ENCODE data around the gene CYTH1.

Gene CYTH1

DNA sequence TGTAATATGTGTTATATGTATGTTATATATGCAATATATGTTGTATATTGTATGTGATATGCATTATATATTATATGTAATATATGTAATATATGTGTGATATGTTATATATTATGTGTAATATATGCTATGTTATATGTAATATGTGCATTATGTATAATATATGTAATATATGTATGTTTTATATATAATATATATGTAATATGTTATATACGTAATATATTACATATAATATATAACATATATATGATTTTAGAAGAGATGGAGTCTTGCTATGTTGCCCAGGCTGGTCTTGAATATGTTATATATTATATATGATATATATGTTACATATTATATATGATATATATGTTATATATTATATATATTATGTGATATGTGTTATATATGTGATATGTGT, 139.4 kb downstream of the CYTH1 start:
- DNase-seq = no peak

DNA sequence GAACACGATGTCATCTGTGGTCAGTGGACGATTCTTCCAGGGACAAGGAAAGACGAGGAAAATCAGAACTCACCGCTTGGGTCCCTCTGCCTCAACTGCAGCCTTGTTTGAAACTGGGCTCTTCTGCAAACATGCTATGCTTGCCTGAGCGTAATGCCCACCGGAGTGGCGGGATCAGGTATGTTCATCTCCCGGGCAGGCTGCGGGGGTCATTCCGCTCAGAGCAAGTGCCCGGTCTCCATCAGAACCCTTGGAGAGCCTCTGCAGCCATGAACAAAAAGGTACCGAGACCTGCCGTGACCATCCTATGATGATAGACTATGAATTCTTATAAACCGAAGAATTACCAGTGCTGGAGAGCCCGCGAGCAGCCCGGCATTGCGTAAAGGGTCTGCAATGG, 140.4 kb downstream of the CYTH1 start:
- no peak for DNase-seq

DNA sequence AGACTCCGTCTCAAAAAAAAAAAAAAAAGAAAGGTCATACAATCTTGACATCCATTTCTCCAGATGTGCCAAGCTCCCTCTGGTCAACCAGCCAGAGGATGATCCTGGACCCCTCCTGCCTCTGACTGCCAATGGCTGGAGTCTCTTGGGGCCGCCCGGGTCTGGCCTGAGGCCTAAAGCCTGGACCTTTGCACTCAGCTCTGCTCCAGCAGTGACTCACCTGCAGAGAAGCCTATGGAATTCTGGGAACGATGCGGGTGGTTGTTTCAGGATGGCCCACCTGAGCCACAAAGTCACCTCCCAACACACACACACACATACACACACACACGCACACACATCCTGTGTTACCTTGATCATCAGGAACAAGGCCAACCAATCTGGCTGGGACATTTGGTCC, 140.8 kb downstream of the CYTH1 start:
- no peak for DNase-seq

DNA sequence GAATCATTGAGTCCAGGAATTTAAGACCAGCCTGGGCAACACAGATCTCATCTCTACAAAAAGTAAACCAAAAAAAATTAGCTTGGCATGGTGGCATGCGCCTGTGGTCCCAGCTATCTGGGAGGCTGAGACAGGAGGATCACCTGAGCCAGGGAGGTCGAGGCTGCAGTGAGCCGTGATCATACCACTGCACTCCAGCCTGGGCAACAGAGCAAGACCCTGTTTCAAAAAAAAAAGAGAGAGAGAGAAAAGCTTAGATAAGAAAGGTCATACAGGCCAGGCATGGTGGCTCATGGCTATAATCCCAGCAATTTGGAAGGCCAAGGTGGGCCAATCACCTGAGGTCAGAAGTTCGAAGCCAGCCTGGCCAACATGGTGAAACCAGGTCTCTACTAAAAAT, 141.4 kb downstream of the CYTH1 start:
- DNase-seq = no peak

DNA sequence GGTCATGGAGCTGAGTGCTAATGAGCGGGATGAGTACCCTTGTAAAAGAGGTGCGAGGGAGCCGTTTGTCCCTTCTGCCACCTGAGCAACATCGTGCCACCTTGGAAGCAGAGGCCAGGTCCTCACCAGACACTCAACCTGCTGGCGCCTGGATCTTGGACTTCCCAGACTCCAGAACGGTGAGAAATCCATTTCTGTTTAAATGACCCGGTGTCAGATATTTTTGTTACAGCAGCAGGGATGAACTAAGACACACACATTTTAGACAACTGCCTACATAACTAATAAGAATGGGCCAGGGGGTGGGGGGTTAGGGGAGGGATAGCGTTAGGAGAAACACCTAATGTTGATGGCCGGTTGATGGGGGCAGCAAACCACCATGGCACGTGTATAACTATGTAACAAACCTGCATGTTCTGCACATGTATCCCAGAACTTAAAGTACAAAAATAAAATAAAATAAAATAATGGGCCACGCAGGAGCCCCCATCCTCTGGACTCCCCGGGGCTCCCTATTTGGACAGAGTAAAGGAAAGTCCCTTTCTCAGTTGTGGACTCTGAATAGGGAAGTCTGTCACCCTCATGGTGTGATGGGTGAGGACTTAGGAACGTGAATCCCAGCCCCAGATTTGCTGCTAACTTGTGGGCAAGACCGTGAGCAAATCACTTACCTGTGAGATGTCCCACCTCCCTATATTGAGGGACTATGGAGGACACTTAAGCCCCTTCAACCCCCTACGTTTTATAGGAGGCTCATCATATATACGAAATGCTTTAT, 144.2 kb downstream of the CYTH1 start:
- no peak for DNase-seq

DNA sequence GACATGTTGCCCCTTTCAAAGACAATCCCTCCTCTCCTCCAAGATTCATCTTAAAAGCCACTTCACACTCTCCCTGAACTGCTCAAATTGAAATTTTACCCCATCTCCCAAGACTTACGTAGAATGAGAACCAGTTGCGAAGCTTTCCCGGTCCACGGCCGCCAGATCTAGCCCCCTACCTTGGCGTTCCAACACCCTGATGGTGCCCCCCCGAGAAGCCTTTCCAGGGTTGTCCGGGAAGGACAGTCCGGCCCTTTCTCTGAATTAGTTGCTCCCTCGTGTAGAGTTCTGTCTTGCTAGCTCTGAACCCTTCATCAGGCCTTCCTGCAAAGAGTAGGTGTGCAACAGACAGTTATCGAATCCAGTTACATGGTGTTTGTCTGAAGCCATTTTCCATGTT, 144.9 kb downstream of the CYTH1 start:
- no peak for DNase-seq

DNA sequence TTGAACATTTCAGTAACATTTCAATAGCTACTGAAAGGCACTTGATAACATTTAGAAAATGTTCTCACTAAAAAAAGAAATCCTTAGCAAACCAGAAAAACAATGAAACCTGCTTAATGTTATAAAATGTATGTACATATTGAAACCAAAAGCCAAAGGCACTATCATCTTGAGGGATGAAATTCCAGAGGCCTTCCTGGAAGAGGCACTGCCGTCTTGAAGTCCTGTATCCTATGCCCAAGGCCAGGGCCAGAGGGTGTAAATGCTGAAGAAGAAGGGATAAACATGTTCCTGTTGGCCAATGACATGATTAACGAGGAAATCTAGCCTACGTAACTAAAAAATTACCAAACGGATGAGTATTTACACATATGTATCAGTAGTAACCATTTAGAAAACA, 147.9 kb downstream of the CYTH1 start:
- no peak for DNase-seq

DNA sequence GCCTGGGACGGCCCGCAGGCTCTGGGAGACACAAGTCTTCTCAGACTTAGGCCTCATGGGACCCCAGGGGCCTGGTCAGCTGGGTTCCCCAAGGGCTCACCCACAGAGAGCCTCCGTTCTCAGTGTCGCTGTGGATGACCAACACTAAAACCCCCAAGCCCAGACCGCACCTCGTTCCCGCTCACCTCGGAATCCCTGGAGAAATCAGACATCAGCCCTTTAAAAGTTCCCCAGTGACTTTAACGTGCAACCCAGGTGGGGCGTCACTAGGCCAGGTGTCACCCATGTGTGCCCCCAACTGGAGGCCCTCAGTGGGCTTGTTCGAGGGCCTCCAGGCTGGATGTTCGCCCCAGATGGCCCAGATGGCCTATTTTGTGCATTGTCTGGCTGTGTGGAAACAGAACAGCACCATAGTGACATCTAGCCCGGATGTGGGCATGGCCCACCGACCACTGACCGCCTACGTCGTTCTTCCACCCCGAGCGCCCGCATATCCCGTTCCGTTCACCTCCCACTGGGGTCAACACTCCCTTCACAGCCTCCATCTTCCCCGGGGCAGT, 152.6 kb downstream of the CYTH1 start:
- DNase-seq = no peak

DNA sequence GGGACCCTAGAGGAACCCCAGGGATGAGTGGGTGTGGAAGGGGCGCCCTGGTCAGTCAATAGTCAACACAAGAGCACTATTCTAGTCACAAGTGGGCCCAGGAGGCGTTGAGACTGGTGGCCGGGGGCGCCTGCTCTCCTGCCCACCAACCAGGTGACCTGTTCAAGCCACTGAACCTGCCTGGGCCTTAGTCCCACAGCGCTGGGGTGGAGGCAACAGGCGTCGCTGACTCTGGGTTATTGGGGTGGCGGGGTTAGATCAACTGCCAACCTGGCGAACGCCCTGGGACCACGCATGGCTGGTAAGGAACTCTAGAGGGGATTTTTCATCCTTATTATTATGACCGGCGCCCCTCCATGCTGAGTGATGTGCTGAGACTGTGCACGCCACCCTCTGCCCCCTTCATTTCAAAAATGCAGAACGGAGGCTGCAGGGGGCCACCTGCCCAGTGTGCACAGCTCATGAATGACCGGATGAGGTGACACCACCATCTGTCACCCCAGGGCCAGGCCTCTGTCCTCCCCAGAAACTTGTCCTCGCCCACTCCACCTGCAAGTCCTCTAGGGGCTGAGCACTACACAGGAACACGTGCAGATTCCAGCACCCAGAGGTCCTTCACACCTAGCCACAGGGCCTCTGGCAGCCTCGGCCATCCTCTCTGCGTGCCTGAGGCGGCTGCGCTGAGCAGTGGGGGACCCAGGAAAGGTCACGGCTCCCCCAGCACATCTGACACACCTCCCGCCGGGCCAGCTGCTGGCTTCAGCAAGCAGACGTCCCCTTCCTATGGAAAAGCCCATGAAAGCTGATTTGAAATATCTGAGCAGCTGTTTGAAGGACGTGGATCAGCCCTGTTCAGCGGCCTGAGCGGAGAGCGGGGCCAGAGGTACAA, 153.3 kb downstream of the CYTH1 start:
- no peak for DNase-seq

DNA sequence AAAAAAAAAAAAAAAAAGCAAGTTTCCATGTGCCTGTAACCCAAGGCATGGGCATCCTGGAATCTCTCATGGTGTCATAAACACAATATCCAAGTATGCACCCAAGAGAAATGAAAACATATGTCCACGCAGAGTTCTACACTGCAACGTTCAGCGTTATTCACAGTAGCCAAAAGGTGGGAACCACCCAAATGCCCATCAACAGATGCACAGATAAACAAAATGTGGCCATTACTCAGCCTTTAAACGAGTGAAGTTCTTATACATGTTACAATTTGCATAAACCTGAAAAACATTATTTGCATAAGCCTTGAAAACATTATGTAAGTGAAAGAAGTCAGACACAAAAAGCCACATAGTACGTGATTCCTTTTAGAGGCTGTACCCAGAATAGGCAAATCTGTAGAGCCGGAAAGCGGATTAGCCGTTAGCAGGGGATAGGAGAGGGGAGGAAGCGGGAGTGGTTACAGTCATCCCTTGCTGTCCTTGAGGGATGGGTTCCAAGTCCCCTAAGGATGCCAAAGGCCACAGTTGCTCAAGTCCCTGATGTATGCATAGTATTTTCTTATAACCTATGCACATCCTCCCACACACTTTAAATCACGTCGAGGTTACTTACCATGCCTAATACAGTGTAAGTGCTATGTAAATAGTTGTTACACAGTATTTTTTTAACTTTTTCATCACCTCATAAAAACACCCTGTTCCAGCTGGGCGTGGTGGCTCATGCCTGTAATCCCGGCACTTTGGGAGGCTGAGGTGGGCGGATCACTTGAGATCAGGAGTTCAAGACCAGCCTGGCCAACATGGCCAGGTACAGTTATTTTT, 157.5 kb downstream of the CYTH1 start:
- no peak for DNase-seq

All from activated naive CD4-positive, alpha-beta T cell treated with Interleukin-2 at 50 U/mL for 16 hours (primary cell).